HCEC 1CT (cell line): ENCODE data around the gene CCNJL.
A peak's percentile ranks its signal among the peaks of the same experiment; 100 is the strongest.

Source experiments
- DNase-seq: peaks from one replicate; pipeline ENCODE4 v3.0.0-alpha.2; 2017

CCNJL gene

DNA sequence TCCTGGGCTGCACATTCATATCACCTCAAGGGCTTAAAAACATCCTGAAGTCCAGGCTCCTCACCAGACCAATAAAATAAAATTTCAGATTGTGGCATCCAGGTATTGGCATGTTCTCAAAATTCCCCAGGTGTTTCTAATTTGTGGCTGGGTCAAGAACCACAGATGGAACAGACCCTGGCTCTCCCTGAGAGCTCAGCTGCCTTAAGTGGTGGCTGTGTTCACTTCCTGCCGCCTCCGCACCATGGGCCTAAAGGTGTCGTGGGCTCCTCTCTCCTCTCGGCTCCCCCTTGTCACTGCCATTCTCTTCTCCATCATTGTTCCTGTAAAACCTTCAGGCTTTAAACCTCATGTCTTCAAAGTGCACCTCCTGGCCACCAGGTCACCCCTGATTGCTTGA is 17.8 kb upstream of the CCNJL start:
- no peak for DNase-seq

DNA sequence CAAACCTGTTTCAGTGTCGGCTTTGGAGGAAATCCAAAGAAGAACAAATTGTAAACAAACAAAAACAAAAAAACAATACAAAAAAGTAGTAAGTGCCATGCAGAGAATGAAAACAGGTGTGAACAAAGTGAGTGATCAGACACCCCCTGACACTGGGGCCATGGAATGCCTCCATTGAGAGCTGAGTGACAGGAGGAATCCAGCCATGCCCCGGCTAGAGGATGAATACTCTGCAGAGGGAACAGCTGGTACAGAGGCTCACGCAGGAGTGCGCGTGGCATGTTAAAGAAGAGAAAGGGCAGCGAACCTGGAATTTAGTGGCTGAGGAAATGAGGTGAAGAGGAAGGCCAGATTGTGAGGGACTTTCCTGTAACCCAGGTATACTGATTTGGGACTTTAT is 15.5 kb upstream of the CCNJL start:
- DNase-seq, result no peak

DNA sequence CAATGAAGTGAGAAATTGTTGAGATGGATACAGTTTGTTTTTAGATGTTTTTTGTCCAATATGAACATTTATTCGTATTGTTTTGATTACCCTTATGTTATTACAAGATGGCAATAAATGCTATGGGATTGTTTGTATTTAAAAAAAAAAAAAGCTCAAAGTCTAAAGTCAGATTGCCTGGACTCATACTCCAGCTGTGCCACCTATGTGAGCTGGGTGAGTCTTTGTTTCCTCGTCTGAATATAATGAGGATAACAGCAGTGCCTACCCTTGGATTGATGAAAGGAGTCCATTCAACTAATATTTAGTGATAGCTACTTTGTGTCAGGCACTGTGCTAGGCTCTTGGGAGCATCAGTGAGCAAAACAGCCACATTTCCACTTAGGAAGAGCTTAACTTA is 14.6 kb upstream of the CCNJL start:
- DNase-seq, result no peak

DNA sequence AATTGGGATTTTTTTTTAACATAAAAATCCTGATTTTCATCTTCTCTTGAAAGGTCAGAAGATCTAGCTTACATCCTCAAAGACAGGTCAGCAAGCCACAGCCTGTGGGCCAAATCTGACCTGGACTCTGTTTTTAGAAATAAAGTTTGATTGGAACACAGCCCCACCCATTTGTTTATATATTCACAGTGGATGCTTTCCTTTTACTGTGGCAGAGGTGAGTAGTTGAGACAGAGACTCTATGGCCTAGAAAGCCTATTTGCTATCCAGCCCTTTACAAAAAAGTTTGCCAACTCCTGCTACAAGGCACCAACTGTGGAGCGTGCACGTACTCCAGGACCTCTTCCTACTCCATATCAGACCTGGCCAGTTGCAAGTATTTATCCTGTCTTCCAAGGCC is 13.4 kb upstream of the CCNJL start:
- DNase-seq, result no peak

DNA sequence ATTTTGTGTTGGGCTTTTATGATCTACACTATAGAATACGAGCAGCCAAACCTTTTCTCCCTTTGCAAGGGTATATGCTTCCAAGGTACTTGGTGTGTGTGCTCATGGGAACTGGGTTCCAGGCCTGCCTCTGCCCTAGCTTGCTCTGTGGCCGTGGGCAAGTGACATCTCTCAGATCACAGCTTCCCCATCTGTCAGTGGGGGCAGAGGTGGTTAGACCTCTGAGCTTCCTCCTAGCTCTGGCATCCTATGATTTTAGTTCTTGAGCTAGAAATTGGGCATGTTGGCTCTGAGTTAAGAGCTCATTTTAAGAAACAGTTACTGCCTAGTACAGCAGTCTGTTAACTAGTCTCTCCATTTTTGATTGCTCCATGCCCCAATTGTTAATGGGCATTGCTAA is 12.5 kb upstream of the CCNJL start:
- no peak for DNase-seq

DNA sequence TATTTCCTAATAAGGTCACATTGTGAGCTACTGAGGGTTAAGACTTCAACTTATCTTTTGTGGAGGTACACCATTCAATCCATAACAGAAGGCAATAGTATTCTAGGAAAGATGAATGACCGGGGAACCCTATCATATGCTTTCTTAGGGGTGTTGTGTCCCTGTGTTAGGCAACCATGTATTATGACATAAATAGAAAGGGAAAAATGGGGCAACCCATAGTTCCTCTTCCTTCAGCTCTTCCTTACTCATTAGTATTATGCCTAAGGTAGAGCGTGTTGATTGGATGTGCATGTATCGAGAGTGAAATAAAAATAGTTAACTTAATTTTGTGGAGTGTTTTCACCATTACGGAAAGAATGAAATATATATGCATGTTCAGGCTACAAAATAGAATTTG is 6.0 kb upstream of the CCNJL start:
- no peak for DNase-seq

DNA sequence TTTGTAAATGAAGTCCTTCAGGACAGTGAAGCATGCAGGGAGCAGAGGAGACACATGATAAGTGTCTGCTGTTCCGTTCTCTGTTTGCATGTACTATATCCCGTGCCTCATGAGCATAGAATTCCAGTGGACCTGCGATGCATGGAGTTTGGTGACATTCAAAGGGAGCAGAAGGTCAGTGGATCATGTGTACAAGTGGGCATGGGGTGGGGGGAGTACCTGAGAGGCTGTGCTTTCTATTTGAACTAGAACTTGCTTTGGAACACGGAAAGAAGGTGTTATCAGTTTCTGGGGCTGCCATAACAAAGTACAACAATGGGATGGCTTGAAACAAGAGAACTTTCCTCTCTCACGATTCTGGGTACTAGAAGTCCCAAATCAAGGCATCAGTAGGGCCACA is 5.1 kb upstream of the CCNJL start:
- DNase-seq, result no peak

DNA sequence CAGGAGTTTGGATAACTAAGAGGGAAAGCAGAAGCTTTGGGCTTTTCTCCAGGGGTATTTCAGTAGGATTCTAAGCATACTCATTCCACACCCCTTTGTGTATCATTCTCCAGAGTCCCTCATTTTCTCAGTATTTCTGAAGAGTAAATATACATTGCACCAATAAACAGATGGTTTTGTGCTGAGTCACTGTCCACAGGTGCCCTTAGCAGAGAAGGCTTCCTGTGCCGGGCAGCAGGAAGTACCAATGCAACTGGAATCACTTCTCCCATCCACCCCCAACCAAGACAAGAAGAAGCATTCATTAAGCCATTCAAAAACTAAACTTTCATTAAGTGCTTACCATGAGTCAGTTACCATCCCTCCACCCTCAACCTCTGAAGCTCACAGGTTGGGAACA is 3.6 kb upstream of the CCNJL start:
- DNase-seq, result peak; percentile 29

DNA sequence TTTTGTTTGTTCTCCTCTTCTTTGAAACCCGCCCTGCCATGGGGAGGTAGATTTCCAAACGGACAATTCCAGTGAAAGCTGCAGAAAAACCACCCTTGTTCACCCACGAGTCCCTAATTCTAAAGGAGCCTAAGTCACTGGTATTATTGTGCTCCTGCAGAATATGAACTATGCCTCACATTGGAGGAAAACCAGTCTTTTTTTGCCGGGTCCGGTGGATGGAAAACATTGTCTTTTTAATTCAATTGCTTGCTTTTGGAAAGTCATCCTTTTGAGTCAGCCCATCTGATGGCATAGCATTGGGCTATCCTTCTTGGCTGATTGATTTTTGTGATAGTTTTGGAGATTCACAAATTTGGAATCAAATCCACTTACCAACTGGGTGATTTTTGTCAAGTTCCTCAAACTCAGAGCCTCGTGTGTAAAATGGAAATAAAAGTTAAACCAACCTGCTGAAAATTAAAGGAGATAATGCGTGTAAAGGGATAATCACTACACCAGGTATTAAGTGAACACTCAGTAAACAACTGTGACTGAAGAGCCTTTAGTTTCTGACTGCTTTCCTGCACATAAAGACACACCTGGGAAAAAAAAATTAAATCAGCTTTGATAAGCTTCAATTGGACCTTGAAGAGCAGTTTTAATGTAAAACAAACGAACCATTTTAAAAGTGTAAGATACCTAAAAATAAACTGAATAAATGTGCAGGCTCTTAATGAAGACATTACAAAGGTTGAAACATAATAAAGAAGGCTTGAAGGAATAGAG is 780 bp upstream of the CCNJL start:
- DNase-seq, result no peak

DNA sequence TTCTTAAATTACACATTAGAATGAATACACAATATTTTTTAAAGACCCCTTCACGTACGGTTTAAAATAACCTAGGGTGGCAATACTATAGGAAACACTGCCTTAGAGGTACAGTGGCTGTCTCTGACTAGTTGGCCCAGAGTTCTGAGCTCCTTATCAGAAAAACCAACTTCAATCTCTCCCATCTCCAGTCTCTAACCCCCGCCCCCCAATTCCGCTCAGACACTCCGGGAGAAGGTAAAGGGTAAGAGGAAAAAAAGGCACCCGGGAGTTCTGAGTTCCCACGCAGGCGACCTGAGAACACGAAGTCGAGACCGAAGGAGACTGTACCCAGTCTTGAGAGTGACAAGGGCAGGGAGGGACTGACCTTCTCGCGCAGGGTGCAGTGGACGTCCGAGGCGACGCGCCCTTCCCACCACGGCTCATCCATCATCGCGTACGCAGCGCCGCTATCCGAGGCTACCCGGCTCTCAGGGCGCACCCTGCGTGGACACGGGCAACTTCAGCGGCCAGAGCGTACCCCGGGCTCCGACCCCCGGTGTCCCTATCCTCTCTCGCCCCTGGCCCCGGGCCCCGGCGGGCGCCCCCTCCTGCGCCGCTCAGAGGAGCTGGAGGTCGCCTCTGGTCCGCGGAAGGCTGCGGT is 752 bp downstream of the CCNJL start:
- no peak for DNase-seq

DNA sequence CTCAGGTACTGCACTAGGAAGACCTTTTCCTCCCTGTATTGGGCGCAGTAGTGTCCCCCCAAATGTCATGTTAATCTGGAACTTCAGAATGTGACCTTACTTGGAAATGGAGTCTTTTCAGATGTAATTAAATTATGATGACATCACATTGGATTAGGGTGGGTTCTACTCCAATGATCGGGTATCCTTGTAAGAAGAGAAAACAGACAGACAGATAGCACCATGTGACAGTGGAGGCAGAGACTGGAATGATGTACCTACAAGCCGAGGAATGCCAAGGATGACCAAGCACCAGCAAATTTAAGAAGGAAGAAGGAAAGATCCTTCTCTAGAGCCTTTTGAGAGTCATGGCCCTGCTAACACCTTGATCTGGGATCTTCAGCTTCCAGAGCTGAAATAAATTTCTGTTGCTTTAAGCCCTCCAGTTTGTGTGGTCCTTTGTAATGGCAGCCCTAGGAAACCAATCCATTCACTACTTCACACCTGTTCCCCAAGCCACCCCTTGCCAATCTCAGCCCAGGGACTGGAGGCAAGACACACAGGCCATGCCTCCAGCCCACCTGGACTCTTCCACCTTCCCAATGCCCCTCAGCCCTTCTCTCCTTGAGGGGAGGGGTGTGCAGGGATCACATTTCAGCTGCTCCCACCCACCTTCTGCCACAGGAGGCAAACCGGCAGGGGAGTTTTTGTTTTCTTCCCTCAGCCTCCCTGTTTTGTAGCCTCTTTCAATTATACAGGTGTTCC is 1.6 kb downstream of the CCNJL start:
- DNase-seq, result no peak

DNA sequence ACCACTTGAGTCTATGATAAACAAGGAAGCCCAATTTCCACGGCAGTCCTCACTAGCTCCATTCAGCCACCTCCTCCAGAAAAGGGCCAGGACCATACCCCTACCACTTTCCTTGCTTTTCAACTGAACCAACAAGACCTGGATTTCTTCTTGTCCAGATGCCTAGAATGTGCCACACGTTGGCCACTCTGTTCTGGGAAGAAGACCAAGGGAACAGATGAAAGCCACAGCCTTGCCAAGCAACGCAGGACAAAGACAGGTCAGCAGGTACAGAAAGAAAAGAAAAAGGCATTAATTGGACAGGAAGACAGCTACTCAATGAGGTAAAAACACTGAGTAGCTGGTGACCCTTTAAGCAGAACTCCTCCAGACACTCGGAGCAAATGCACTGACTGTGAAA is 2.2 kb downstream of the CCNJL start:
- no peak for DNase-seq

DNA sequence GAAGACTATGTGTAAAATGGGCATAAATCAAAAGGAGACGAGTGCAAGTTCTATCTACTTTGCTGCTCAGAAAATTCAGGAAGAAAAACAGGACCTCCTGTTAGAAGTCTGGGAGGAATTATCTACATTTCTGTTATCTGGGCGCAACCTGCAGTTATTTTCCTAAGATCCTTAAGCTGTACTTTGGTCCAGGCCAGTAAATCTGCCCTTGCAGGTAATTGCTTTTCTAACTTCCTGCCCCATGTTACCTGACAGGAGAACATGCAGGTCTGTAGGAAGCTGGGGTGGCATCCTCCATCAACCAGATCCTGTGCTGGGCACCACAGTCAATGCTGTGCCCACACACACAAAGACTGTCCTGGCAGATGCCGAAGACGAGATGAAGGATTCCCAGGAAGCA is 5.7 kb downstream of the CCNJL start:
- no peak for DNase-seq

DNA sequence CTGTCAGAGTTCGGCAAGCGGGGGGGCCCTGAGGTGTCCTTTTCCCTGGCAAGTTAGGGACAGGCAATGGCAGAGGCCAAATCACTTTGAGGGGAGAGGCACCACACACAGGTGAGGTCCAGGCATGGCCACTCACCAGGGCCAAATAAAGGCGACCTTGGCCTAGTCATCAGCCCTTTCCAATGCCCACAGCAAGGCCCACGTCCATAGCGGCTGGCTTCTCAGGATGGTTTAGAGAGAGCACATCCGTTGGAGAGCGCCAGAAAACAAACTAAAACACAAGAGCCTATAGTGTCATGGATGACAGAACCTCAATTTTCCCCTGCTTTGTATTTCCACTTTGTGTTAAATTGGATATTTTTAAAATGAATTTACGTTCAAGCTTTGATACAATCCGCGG is 7.0 kb downstream of the CCNJL start:
- DNase-seq, result no peak

DNA sequence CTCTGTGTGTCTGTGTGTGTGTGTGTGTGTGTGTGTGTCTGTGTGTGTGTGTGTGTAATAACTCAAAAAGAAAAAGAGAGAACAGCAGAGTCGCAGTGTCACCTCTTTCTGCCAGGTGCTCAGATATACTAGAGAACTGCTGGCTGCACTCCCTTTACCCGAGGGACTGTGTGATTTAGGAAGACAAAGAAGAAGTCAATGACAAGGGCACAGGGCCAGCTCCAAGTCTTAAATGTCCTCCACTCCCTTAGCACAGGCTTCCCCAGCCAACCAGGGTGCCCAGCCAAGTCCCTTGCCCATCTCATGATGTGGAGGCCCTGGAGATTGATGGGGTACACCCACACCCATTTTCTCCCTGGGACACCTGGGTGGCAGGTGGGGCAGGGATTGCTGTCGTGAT is 8.7 kb downstream of the CCNJL start:
- no peak for DNase-seq

DNA sequence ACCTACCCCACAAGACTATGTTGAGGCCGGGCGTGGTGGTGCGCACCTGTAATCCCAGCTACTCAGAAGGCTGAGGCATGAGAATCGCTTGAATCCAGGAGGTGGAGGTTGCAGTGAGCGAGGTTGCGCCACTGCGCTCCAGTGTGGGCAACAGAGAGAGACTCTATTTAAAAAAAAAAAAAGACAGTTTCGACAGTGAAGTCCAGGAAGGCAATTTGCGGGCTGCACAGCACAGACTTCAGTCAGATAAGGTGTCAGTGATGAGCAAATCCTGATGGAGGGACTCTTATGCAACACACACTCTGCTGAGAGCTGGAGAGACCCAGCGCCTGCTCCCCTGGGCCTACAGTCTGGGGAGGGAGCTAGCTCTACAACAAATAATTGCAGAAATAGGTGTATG is 14.2 kb downstream of the CCNJL start:
- DNase-seq, result no peak

DNA sequence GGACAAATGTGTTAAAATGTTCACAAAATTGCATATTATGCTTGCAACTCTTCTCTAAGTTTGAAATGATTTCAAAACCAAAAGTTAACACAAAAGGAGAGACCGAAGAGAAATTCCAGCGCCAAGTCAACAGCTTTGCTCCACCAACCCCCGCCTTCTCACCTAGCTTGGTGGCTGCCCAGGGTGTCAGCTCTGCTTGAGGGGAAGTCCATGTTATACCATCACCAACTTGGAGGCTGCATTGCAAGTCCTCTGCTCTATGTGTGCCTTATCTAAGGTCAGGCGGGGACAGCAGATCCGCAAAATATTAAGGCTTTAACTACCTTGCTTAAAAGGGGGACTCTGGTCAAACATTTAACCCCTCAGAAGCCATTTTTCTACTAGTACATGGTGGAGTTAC is 14.6 kb downstream of the CCNJL start:
- DNase-seq, result no peak

DNA sequence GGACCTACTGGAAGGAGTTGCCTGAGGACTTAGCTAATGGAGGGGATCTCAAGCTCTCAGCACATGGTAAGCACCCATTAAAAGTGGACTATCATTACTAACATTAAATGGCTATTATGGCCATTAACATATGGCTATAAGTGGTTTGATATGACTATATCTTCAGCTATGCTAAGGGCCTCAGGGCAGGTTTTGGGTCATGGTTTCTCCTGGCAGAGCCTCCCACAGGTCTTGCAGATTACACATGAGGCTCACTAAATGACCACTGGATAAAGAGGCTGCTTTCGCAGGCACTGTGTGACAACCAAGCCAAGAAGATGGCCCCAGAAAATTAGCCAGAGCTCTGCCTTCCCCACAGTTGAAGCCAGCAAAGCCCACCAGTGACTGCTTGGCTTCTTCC is 15.4 kb downstream of the CCNJL start:
- DNase-seq, result no peak

DNA sequence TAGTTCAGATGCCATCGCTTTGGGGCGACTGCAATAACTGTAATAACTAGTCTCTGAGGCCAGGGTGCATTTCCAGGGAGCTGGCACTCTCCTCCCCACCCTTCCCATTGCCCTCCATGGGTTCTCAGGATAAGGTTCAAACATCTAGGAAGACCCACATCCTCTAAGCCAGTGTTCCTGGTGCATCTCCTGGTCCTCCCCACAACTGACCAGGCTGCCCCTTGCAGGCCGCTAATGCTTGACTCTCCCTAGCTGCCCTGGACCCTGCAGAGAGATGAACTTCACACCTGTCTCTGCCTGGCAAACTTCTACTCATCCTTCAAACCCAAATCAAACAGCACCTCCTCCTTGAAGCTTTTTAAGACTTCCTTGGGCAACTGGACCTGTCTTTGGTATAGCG is 15.9 kb downstream of the CCNJL start:
- no peak for DNase-seq

DNA sequence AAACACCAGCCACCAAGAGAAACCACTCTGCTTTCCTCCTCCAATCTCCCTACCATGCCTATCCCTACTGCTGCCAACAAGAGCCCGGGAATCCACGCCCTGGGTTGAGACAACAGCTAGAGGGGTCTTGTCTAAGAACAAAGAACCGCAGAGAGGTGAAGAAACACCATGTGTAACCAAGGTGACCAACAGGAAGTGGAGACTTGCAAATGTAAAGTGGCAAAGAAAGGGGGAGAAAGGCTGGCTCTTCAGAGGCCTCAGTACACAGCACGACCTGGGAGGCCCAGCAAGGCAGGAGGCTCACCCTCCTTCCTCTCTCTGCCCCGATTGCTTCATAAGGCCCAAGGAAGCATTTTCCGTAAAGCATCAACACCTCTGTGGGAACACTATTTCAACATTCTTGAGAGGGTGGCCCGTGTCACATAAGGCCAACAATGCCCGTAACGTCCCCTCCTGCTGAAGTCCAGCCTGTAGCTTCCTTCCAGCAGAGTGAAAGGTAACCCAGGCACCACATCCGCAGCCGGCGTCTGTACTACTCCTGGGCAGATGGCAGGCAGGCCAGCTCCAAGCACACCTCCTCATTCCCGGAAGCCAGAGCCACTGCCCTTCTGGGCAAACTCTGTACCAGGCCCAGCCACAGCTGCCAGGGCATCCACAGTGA is 18.3 kb downstream of the CCNJL start:
- no peak for DNase-seq

DNA sequence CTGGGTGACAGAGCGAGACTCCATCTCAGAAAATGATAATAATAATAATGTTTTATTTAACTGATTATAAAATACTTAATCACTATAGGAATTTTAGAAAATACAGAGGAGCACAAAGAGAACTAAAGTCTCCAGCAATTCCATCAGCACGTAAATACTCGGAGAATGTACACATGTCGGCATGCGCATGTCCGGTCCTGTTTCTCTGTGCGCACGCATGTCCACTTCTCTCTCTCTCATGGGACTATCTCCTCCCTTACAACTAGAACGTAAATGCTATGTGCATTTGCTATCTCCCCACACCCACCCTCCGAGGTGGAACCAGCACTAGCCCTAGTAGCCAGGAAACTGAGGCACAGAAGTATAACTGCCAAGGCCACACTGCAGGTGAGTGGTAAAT is 19.0 kb downstream of the CCNJL start:
- DNase-seq, result no peak

DNA sequence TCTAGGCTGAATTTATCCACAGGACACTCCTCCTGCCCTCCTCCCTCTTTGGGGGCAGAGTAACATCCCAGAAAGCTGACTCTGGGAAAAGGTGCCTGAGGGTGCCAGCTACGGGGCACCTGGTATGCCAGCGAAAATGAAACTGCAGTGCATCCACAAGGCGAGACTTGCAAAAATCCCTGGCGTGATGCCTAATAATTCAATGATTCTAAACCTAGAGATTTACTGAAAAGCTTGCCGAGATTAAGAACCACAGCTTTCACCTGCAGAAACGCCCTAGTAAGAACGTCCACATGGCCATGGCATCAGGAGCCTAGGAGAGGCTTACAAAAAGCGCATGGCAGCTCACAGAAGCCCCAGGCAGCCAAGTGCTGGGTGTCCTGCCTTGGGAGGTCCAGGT is 20.9 kb downstream of the CCNJL start:
- DNase-seq, result no peak

DNA sequence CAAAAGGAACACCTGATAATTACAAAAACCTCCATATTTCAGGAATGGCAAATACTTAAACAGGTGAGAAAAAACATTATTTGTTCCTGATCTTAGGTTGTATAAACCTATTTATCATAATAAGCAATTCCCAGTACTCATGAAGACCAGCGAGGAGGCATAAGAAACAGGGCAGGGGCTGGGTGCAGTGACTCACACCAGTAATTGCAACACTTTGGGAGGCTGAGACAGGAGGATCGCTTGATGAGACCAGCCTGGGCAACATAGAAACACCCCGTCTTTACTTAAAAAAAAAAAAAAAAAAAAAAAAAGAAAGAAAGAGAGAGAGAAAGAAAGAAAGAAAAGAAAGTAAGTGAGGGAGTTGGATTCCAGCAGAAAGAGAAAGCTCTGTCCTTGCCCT is 21.6 kb downstream of the CCNJL start:
- no peak for DNase-seq

DNA sequence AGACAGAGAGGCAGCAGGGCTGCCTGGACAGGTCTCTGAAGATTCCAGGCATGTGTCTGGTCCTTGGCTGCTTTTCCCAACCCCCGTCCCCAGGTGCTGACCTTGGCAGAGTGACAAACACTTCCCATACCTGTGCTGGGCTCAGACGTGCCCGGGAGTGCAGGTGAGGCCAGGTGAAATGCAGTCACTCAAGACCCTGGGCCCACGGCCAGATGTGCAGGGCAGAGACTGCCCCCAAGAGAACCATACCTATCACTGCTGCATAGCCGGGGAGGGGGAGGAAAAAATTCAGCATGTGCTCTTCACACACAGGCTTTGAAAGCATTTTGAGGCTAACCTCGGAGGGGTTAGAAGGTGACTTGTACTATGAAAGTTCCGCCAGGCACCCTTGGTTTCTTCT is 22.6 kb downstream of the CCNJL start:
- DNase-seq, result no peak
